Activated T-cell treated with anti-CD3 and anti-CD28 coated beads for 1 hour (primary cell): ENCODE measurements around the gene NVL.
"Not testable (repeated sequence)": the region's sequence is repeated elsewhere in the genome, so short reads cannot be mapped to it uniquely, and the experiment has no call there.

Experiments used
- DNase-seq: peaks from one replicate; pipeline ENCODE4 v3.0.0-alpha.2; 2020; ENCODE audit warnings: low read depth

NVL gene

DNA sequence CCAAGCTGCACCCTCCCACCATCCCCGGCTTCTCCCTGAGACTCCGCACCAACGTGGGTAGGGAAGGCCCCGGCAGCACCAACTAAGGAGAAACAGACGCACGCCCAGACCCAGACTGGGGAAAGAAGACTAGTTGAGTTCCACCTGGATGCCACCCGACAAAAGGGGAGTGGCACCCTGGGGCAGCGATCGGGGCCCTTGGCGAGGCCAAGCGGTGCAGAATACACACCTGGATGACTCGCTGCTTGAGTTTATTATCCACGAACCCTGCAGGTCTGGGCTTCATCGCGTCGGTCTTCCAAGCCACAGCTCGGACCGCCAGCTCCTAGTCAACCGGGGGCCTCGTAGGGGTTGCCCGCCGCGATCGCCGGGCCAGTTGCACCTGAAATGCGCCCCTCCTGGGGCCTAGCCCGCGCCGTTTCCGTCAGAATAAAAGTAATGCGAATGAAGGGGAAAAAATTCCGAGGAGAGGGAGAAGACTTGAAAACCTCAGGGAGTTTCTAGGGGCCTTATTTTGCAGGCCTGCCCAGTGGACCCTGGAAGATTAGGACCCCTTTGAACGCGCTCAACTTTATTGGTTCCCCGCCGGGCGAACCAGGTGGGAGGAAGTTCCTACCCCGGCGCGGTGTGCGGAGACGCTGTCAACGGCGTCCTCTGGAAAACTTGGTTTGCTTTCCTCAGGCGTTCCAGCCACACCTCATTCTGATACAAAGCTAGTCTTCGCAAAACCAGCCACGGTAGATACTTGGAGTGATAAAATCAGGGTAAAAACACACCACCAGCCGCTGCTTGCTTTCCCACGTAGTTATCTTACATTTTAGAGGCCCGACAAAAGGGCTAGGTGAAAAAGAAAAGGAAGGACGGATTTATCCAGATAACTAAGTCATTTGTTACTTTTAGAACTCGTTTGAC, at the start of gene NVL:
NVL (minus strand) TSS at position 331 of the 912 bp plus-strand sequence; CDS start at position 286, 45 bp downstream.
- DNase-seq = peak; percentile 69

DNA sequence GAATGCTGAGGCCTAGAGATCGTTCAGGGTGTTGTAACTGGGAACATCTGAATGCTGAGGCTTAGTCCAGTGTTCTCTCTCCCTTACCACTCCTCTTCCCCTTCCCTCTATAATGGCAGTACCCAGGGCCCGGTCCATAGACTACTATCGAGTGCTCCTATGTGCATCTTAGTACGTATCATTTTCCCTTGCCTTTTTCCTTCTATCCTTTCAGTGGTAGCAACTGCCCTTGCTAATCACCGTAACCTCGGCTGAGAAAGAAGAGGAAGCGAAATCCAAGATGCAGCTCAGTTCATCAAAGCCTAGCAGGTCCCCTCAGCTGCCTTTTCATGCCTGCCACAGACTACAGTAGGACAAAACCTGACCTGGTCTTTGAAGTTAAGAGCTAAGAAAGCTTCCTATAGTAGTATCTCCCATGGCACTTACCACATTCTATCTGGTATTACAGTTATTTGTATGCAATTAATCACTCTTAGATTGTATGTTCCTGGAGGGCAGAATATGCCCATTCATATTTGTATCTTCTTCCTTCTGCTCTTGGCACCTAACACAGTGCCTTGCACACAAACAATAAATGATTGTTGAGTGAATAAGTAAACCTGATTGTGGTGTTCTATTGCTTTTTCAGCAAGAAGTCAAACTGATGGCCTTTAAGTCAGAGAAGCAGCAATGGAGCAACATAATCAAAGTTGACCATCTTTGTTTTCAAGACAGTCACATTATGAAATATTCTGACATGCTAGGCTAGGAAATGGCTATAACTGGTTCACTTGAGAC, 49.1 kb upstream of the NVL start:
- DNase-seq = no peak

DNA sequence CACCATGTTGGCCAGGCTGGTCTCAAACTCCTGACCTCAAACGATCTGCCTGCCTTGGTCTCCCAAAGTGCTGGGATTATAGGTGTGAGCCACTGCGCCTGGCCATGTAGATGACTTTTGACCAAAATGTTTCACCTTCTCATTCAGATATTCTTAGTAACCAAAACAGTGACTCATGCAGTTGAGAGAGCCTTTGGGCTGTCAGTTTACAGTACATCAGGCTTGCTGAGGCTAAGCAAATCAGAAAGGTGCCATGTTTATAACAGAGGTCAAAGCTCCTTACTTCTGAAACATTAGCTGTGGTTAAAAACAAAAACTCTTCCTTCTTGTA, 47.7 kb upstream of the NVL start:
- no peak for DNase-seq

DNA sequence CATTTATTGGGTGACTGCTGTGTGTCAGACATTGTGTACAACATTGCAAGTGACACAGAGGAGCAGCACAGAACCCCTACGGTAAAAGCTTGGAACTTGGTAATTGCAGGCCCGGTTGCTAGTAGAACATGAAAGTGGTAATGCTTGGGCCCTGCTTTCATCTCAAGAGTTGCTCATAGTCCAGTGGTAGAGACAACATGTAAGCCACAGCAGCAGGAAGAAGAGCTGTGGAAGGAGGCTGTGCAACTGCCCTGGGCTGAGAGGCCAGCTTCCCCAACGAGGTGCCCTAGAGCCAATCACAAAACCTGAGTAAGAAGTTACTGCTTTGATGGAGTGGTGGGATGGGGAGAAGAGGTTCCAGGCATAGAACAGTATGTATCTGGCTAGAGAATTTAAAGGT, 45.1 kb upstream of the NVL start:
- DNase-seq = no peak

DNA sequence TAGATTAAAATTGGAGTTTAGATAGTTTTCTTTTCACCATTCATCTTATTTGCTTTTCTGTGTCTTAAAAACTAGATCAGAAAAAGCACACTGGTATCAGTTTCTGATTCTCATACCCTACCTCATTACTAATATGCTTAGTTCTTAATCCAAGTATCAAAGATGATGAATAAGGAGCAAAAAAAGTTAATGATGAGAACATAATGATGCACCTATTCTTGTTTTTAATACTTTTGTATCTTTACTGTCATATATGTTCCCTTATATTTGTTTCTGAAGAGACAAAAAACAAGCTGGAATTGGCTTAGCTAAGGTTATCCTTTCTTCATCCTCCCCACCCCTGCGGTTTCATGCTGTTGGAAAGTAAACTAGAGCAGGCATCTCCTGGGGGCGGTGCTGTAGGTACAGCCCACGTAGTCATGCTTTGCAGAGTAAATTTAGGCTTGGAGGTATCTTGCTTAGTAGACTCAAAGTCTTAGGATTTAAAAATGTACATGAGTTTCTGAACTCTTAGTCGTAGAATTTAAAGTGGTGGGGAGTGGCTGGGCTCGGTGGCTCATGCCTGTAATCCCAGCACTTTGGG, 43.1 kb upstream of the NVL start:
- no peak for DNase-seq

DNA sequence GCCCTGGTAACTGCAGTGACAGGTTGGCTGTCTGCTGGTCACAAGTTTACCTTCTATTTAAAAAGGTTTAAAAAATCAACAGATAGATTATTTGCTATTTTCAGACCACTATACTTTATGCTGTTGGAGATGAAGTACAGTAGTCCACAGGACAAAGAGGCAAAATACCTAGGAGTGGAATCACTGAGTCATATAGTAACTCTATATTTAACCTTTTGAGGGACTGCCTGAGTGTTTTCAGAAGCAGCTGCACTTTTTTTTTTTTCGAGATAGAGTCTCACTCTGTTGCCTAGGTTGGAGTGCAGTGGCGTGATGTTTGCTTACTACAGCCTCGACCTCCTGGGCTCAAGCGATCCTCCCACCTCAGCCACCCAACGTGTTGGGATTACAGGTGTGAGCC, 38.4 kb upstream of the NVL start:
- no peak for DNase-seq

DNA sequence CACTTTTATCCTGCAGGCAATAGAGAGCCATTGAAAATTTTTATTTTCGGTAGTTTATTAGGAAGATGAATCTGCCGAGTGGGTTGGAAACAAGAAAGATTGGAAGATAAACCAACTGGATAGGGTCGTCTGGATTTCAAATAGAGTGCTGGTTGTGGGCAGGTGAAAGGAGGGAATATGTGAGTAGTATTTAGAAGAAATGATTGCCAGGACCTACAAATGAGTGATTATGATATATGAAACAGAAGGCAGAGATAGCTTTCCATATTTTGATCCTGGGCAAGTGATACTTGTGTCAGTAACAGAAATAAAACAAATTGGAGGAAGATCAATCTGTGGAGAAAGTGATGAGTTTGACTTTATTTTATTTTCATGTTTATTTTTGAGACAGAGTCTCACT, 29.2 kb upstream of the NVL start:
- no peak for DNase-seq

DNA sequence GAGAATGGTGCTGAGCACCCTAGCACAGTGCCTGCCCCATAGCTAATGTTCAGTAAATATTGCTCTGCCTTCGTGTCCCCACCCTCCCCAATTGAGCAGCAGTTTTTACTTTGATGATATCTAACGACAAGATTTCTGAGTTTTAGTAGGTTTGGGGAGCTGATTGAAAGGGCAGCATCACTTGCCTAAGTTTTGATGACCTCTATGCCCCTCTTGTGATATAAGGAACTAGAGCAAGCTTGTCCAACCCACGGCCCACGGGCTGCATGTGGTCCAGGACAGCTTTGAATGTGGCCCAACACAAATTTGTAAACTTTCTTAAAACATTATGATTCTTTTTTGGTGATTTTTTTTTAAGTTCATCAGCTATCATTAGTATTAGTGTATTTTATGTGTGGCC, 28.3 kb upstream of the NVL start:
- DNase-seq = no peak

DNA sequence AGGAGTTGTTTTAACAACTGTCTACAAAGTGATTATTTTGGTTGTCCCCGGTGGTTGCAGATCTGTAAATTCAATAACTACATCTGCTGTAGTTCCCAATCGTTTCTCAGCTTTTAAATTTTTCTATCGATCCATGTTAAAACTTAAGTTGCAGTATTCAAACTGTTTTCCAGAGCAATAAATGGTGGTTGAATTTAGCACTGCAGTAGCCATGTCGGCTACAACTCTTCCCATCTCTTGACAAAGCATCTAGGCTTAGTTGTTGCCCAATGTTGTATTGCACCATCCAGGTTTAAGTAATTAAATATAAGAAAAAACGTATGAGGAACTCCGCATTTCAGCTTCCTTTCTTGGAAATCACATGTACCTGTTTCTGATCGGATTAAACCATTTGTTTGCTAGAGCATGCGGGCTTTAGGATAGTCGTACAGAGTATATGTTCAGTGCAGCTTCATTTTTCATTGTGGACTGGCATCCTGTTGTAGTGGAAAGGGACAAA, 27.7 kb upstream of the NVL start:
- no peak for DNase-seq

DNA sequence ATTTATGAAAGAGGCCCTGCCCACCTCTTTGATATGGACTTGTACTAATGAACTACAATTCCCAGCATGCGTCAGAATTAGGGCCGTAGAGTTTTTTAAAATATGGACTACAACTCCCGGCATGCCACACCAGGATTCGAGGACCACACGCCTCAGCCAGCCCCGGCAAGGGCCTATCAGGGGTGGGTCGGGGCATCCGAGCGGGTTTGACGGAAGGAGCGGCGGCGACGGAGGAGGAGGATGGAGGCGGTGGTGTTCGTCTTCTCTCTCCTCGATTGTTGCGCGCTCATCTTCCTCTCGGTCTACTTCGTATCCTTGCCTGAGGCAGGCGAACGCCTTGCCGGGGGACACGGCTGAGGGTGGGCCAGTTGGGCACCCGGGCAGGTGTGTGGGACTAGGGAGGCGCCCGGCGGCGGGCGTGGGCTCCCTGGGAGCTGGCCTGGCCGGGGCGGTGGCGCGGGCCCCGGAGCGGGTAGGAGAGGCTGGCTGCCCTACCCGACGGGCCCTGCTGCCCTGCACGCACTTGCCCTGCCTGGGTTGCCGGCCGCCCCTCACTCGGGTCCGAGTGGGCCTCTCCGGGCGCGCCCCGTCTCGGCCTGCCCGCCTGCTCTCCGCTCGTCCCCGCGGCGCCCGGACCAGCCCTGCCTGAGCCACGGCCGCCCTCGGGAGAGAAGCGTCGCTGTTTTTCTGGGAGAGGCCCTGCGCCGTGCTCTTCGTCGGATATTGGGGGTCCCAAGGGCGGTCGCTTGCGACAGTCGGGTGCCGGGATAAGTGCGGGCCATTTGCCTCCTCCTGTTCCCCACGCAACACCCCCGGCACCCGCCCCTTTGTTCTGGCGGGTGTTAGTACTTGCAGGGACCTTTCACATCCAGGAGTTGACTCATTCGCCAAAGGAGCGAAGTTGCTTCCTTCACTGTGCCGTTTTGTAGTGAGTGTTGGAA, 27.0 kb upstream of the NVL start, which contains the start of gene CNIH4:
CNIH4 (plus strand) TSS at position 195 of the 941 bp plus-strand sequence; CDS start at position 241, 46 bp downstream.
- peak; percentile 85 for DNase-seq

DNA sequence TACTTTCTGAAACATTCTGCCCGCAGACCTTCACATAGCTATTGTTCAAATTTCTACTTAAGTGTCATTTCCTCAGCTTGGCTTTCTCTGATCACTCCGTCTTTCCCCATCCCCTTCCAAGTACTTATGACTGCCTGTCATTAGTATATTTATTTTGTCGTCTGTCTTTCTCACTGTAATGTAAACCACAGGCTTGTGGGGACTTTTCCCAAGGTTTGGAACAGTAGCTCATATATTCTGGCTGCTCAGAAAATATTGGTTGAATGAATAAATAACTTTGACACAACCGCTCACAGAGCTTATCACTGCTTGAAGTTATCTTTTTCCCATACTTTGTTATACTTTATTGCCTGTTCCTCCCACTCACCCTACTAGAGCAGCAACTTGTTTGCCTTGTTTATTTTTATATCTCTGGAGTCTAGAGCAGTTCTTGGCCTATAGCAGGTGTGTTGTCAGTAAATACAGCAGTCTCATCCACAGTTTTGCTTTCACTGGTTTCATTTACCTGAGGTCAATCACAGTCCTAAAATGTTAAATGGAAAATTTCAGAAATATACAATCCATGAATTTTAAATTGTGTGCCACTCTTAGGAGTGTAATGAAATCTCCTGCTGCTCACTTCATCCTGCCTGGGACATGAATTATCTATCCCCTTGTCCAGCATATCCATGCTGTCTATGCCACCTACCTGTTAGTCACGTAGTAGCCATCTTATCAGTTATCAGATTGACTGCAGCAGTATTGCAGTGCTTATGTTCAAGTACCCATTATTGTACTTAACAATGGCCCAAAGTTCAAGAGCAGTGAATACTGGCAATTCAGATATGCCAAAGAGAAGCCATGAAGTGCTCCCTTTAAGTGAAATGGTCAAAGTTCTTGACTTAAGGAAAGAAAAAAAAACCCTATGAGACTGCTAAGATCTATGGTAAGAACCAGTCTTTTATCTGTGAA, 24.3 kb upstream of the NVL start:
- DNase-seq = no peak

DNA sequence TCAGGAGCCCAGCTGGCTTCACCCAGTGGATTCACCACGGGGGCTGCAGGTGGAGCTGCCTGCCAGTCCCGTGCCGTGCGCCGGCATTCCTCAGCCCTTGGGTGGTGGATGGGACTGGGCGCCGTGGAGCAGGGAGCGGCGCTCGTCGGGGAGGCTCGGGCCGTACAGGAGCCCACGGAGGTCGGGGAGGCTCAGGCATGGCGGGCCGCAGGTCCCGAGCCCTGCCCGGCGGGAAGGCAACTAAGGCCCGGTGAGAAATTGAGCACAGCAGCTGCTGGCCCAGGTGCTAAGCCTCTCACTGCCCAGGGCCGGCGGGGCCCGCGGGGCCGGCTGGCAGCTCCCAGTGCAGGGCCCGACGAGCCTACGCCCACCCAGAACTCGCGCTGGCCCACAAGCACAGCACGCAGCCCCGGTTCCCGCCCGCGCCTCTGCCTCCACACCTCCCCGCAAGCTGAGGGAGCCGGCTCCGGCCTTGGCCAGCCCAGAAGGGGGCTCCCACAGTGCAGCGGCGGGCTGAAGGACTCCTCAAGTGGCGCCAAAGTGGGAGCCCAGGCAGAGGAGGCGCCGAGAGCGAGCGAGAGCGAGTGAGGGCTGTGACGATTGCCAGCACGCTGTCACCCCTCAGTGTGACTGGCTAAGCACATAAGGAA, 22.6 kb upstream of the NVL start:
- DNase-seq = not testable (repeated sequence)

DNA sequence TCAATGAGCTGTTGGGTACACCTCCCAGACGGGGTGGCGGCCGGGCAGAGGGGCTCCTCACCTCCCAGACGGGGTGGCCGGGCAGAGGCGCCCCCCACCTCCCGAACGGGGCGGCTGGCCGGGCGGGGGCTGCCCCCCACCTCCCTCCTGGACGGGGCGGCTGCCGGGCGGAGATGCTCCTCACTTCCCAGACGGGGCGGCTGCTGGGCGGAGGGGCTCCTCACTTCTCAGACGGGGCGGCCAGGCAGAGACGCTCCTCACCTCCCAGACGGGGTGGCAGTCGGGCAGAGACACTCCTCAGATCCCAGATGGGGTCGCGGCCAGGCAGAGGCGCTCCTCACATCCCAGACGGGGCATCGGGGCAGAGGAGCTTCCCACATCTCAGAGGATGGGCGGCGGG, 19.7 kb upstream of the NVL start:
- not testable (repeated sequence) for DNase-seq

DNA sequence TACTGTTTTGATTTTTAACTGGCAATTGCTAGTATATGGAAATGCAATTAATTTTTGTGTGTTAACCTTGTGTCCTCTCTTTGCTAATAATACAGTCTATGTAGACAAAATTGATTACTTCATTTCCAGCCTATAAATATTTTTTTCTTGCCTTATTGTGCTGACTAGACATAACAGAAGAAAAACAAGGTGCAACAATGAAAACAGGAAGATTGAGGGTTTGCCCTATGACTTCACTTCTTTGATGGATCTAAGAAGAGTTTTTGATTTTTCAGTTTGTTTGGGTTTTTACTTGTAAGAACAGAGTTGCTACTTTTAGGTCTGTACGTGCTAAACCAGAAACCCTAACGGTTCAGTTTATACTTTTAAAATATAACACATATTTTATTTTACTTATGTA, 18.2 kb upstream of the NVL start:
- no peak for DNase-seq

DNA sequence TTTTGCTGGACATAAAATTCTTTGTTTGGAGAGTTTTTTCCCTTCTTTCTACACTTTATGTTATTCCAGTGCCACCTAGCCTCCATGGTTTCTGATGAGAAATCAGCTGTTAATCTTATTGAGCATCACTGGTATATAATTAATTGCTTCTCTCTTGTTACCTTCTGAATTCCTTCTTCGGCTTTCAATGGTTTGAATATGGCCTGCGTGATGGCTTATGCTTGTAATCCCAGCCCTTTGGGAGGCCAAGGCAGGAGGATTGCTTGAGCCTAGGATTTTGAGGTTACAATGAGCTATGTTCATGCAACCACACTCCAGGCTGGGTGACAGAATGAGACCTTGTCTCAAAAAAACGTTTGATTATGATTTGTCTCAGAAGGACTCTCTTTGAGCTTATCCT, 13.7 kb upstream of the NVL start:
- no peak for DNase-seq

DNA sequence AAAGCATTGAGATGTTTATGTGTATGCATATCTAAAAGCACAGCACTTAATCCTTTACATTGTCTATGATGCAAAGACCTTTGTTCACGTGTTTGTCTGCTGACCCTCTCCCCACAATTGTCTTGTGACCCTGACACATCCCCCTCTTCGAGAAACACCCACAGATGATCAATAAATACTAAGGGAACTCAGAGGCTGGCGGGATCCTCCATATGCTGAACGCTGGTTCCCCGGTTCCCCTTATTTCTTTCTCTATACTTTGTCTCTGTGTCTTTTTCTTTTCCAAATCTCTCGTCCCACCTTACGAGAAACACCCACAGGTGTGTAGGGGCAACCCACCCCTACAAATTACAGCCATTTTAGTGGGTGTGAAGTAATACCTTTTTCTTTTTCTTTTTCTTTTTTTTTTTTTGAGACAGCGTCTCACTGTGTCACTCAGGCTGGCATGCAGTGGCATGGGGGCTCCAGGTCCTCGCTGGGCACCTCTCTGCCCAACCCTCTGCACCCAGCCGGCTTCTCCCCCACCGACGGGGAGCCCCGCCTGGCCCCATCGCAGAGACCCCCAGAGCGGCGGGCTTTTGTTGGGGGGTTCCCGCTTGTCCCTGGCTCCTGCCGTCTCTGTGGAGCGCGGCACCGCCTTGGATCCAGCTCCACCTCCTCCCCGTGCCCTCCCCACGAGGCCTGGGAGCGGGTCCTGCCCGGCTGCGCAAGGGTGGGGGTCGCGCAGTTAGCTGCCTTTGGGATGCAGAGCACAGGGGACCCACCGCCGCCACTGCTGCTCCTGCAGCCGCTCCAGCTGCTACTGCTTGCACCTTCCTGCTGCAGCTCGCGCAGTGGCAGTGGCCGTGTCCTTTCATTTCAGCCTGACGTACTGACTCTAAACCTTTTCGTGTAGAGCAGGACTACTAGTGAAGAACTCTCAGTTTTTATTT, 10.7 kb upstream of the NVL start:
- DNase-seq = peak; percentile 27

DNA sequence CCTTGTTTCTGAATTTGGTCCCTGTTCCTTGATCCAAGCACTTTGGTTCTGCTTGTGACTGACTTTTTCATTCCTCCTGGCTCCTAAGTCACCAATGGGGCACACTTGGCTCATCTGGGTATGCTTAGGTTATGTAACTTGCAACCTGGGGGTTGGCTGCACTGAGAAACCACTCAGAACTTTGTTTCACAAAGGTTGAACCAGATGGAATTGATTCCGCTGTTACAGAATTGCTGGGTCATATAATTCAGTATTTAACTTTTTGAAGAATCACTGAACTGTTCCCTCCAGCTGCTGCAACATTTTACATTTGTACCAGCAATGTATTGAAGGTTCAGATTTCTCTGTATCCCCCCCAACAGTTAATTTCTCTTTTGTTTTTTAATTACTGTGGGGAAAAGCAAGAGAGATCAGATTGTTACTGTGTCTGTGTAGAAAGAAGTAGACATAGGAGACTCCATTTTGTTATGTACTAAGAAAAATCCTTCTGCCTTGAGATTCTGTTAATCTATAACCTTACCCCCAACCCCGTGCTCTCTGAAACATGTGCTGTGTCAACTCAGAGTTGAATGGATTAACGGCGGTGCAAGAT, 9.6 kb upstream of the NVL start:
- DNase-seq = no peak

DNA sequence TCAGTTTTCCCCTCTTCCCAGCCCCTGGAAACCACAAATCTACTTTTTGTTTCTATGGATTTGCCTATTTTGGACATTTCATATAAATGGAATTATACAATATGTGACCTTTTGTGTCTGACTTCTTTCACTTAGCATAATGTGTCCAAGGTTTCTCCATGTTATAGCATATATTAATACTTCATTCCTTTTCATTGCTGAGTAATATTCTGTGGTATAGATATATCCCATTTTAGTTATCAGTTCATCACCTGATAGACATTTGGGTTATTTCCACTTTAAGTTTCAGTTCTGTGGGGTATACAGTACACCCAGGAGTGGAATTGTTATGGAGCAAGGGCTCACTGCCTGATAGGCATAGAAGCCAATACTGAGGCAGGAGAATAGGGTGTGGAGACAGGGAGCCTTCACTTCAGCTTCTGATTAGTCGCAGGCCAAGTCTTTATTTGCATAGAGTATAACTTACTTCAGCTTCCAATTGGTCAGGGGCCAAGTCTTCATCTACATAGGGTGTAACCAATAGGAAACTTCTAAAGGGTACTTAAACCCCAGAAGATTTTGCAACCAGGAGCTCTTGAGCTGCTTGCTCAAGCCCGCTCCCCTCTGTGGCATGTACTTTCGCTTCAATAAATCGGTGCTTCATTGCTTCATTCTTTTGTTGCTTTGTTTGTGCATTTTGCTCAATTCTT, 8.3 kb upstream of the NVL start:
- DNase-seq = no peak
